22Rv1 (cell line): ENCODE measurements around the gene PDZRN3.

ENCODE experiments used
- CTCF ChIP-seq: fragments of 450-650 bp; IDR thresholded peaks from 2 replicates; pipeline ENCODE4 v1.5.1; 2017; ENCODE audit warnings: mild to moderate bottlenecking
- ZFX ChIP-seq: fragments of 450-650 bp; IDR thresholded peaks from 2 replicates; pipeline ENCODE4 v1.6.1; 2017; ENCODE audit warnings: antibody characterized with exemption, borderline replicate concordance

GRCh38 chr3:73548436-73548835 lies 76.3 kb downstream of the PDZRN3 start:
- TF ChIP-seq CTCF (no peak), ZFX (no peak)
